Ovary (tissue), 3 donors: ENCODE measurements around the gene RPL27A.

Experiments
- CTCF ChIP-seq, 3 donors: fragments of 450-650 bp in 2 of 3; fragments of 200-600 bp in 1 of 3; IDR thresholded peaks; one replicate each; pipeline versions ENCODE4 v1.5.1 to v1.8.0; 2016 to 2022; ENCODE audit warnings: antibody characterized with exemption in 3 of 3, mild to moderate bottlenecking in 1 of 3
- EP300 ChIP-seq: sonication (generic); formaldehyde crosslinking; IDR thresholded peaks from one replicate; pipeline ENCODE4 v1.6.1; 2017; ENCODE audit warnings: antibody characterized with exemption
- POLR2A ChIP-seq: fragments of 450-650 bp; IDR thresholded peaks from one replicate; pipeline ENCODE4 v1.6.1; 2017; ENCODE audit warnings: antibody characterized with exemption, mild to moderate bottlenecking, moderate library complexity
- donor health status: DM: no; HTN: no; CAD: no.

- TF ChIP-seq CTCF (IDR thresholded peaks at IDR 0.05) (no peak), POLR2A (no peak), EP300 (no peak)
Observed at GRCh38 chr11:8707541-8708191, 25.1 kb downstream of the RPL27A start.
